IMR-90 (cell line): Measurements from ENCODE around the gene DUSP22. TPM values are rescaled to one million over a fixed set of nuclear protein-coding genes. Genes with fewer than 3 reads are reported as not detected.

Experiments used
- ATAC-seq: fragments of 200-7000 bp; cut with Tn5 transposase; 2 replicates; pipeline ENCODE4 v1.9.1; 2020; ENCODE audit warnings: low read depth, mild to moderate bottlenecking, moderate library complexity
- BruUV-seq: library from RNA; stranded (reverse); fragments of 400-500 nt; replicated peaks from 2 replicates; lab custom pipeline; 2021; lab: Mats Ljungman, UMichigan
- CTCF ChIA-PET: fragments of 300-600 bp; formaldehyde crosslinking; extraction: SDS; loops from one replicate; lab custom pipeline; 2021; ENCODE audit warnings: antibody characterized with exemption; lab: Yijun Ruan, JAX
- POLR2A ChIA-PET: fragments of 300-600 bp; sonication (Branson Sonifier 250); formaldehyde crosslinking; loops from one replicate; lab custom pipeline; 2022; ENCODE audit warnings: antibody characterized with exemption; ENCODE audit not compliant: unreplicated experiment; lab: Charles Lee
- DNase-seq: peaks from one replicate; pipeline ENCODE4 v3.0.0; 2013
- H2AFZ ChIP-seq: replicated peaks from 2 replicates; pipeline ENCODE3; 2013; ENCODE audit warnings: low read length, mild to moderate bottlenecking; ENCODE audit not compliant: poor library complexity
- H2AK5ac ChIP-seq: 2 replicates; pipeline ENCODE4 v1.6.1; 2013; ENCODE audit warnings: low read depth, low read length, inconsistent platforms
- H2AK9ac ChIP-seq: replicated peaks from 2 replicates; pipeline ENCODE3; 2013; ENCODE audit warnings: mild to moderate bottlenecking, low read depth, low read length, moderate library complexity; ENCODE audit not compliant: poor library complexity
- H2BK120ac ChIP-seq: 2 replicates; pipeline ENCODE4 v1.6.1; 2013; ENCODE audit warnings: low read depth, low read length, inconsistent platforms
- H2BK15ac ChIP-seq: 3 replicates; pipeline ENCODE4 v1.6.1; 2013; ENCODE audit warnings: low read depth, low read length, inconsistent platforms
- H2BK20ac ChIP-seq: 2 replicates; pipeline ENCODE4 v1.6.1; 2013; ENCODE audit warnings: low read depth, mild to moderate bottlenecking, inconsistent platforms, low read length, moderate library complexity
- H2BK5ac ChIP-seq: 2 replicates; pipeline ENCODE4 v1.6.1; 2013; ENCODE audit warnings: mild to moderate bottlenecking, low read depth, low read length, inconsistent platforms; ENCODE audit not compliant: poor library complexity, severe bottlenecking
- H3K14ac ChIP-seq: replicated peaks from 2 replicates; pipeline ENCODE4 v1.6.1; 2013; ENCODE audit warnings: low read depth, low read length, inconsistent platforms
- H3K18ac ChIP-seq: 2 replicates; pipeline ENCODE4 v1.6.1; 2013; ENCODE audit warnings: low read depth, low read length, control low read depth
- H3K23ac ChIP-seq: 2 replicates; pipeline ENCODE4 v1.6.1; 2013; ENCODE audit warnings: low read depth, low read length, inconsistent platforms
- H3K27ac ChIP-seq: 2 replicates; pipeline ENCODE4 v1.5.1; 2013; ENCODE audit warnings: mild to moderate bottlenecking, control low read depth, low read length; ENCODE audit not compliant: insufficient read depth
- H3K27me3 ChIP-seq: 2 replicates; pipeline ENCODE4 v1.6.1; 2013; ENCODE audit warnings: low read length; ENCODE audit not compliant: control insufficient read depth, insufficient read depth
- H3K36me3 ChIP-seq: 2 replicates; pipeline ENCODE4 v1.6.1; 2013; ENCODE audit warnings: low read length, mixed read lengths; ENCODE audit not compliant: control insufficient read depth, insufficient read depth
- H3K4ac ChIP-seq: 2 replicates; pipeline ENCODE4 v1.6.1; 2013; ENCODE audit warnings: low read depth, low read length, inconsistent platforms
- H3K4me1 ChIP-seq: 2 replicates; pipeline ENCODE4 v1.6.1; 2013; ENCODE audit warnings: low read length, mixed read lengths; ENCODE audit not compliant: control insufficient read depth, insufficient read depth
- H3K4me2 ChIP-seq: 2 replicates; pipeline ENCODE4 v1.6.1; 2013; ENCODE audit warnings: low read depth, mild to moderate bottlenecking, control low read depth, low read length, moderate library complexity
- H3K4me3 ChIP-seq: 2 replicates; pipeline ENCODE4 v1.5.1; 2013; ENCODE audit warnings: low read depth, mild to moderate bottlenecking, control low read depth, low read length, moderate library complexity; ENCODE audit not compliant: insufficient read depth
- H3K56ac ChIP-seq: 2 replicates; pipeline ENCODE4 v1.6.1; 2013; ENCODE audit warnings: low read length, inconsistent platforms; ENCODE audit not compliant: insufficient read depth; ENCODE audit errors: extremely low read depth
- H3K79me1 ChIP-seq, 2 experiments: 2 replicates each; pipeline ENCODE4 v1.6.1; 2013; ENCODE audit warnings: low read length in 2 of 2, inconsistent platforms in 1 of 2, low read depth in 1 of 2
- H3K9ac ChIP-seq: 2 replicates; pipeline ENCODE4 v1.6.1; 2013; ENCODE audit warnings: low read depth, low read length, control low read depth
- H3K9me1 ChIP-seq: 2 replicates; pipeline ENCODE4 v1.6.1; 2013; ENCODE audit warnings: low read length, inconsistent platforms; ENCODE audit not compliant: insufficient read depth
- H3K9me3 ChIP-seq: 2 replicates; pipeline ENCODE4 v1.6.1; 2013; ENCODE audit warnings: low read length; ENCODE audit not compliant: control insufficient read depth, insufficient read depth
- H4K20me1 ChIP-seq: 2 replicates; pipeline ENCODE4 v1.6.1; 2013; ENCODE audit warnings: low read length, inconsistent platforms; ENCODE audit not compliant: insufficient read depth
- H4K5ac ChIP-seq: 2 replicates; pipeline ENCODE4 v1.6.1; 2013; ENCODE audit warnings: mild to moderate bottlenecking, low read depth, low read length, control low read depth
- H4K8ac ChIP-seq, 2 experiments: 2 replicates each; pipeline ENCODE4 v1.6.1; 2013; ENCODE audit warnings: low read depth in 2 of 2, low read length in 2 of 2, control low read depth in 1 of 2, inconsistent platforms in 1 of 2
- H4K91ac ChIP-seq: 2 replicates; pipeline ENCODE4 v1.6.1; 2013; ENCODE audit warnings: low read depth, low read length, inconsistent platforms; ENCODE audit not compliant: insufficient read depth
- POLR2A ChIP-seq: IDR thresholded peaks from 2 replicates; pipeline ENCODE4 v1.6.1; 2012; ENCODE audit warnings: mild to moderate bottlenecking, low read depth, low read length
- WGBS, 2 experiments: methylation state at CpG; one replicate each; pipeline versions ENCODE4 v1.1.5 to v1.1.7; 2013; ENCODE audit warnings: missing lambda C conversion rate in 2 of 2; ENCODE audit not compliant: insufficient read length in 1 of 2; ENCODE audit errors: extremely low coverage in 2 of 2; 5-methylcytosine and 5-hydroxymethylcytosine counted together
- dilution Hi-C: fragments of 300-500 bp; cut with HindIII; formaldehyde crosslinking; loops from one replicate; pipeline ENCODE4 v1.14.3; 2018; ENCODE audit warnings: low sequenced_read_pairs; ENCODE audit not compliant: unreplicated experiment
- in situ Hi-C: fragments of 300-500 bp; cut with MboI; formaldehyde crosslinking; loops from 3 replicates; pipeline ENCODE4 v1.14.3; 2019; ENCODE audit warnings: low sequenced_read_pairs, inconsistent platforms, mixed read lengths
- intact Hi-C: fragments of 100-400 bp; cut with micrococcal nuclease; formaldehyde crosslinking; loops from 2 replicates; pipeline ENCODE4 v1.10.0; 2022
- polyA plus RNA-seq, 3 experiments: library from polyadenylated mRNA; depleted of rRNA; stranded (reverse); fragments of >200 nt; gene quantifications; 2 replicates each; pipeline ENCODE4 v1.2.3, GENCODE V29; 2012; ENCODE audit warnings: low replicate concordance in 1 of 3
- total RNA-seq: library from RNA; depleted of rRNA; stranded (reverse); fragments of >200 nt; gene quantifications from 2 replicates; pipeline ENCODE4 v1.2.3, GENCODE V29; 2012

Gene DUSP22
- total and polyA plus RNA-seq, 2 of the 4 experiments (the other 2 are of a cell fraction), result 7.1 to 8.2 TPM

GRCh38 chr6:347232-347631 lies 54.9 kb downstream of the DUSP22 start:
- Histone ChIP-seq H3K79me1 (no peaks in the 10 kb centered on the region), H2AK5ac (no peak overlapping the region), H3K4me3 (no peak overlapping the region), H2BK20ac (no peak overlapping the region), H3K14ac (no peak overlapping the region), H3K4me1 (no peaks in the 10 kb centered on the region), H3K9me1 (no peaks in the 10 kb centered on the region; the same call in 1 of the 2 replicates), H2BK15ac (no peak overlapping the region), H2AK9ac (no peak overlapping the region), H3K36me3 (no peaks in the 10 kb centered on the region; the same call in 1 of the 2 replicates), H4K91ac (no peak overlapping the region), H3K56ac (no peak overlapping the region), H4K8ac (no peak overlapping the region), H4K20me1 (no peaks in the 10 kb centered on the region; the same call in 1 of the 2 replicates), H3K4me2 (no peak overlapping the region), H2BK120ac (no peak overlapping the region), H3K18ac (no peak overlapping the region), H3K27ac (no peak overlapping the region), H2AFZ (no peak overlapping the region), H3K4ac (no peak overlapping the region), H3K23ac (no peak overlapping the region), H4K5ac (no peak overlapping the region), H3K27me3 (no peaks in the 10 kb centered on the region), H2BK5ac (no peak overlapping the region), H3K9me3 (peaks cover 3% of the 10 kb centered on the region; the same call in 1 of the 2 replicates), H3K9ac (no peak overlapping the region)
- ATAC-seq (no peak), DNase-seq (no peak)
- ChIA-PET CTCF (no interaction called here), POLR2A (no interaction called here)
- 63% methylated on average over 2 of the region's 4 CpGs; no CpG with 5 or more reads in 1 of the 2 experiments for WGBS, 2 experiments
- intact Hi-C loops (no loop called here), dilution Hi-C loops (no loop called here), in situ Hi-C loops (no loop called here)
- BruUV-seq, result no TSS peak
- TF ChIP-seq POLR2A, result no peak
